Neural progenitor cell (in vitro differentiated cells): ENCODE measurements around the gene PLEKHG5. TPM values are rescaled to one million over a fixed set of nuclear protein-coding genes. Genes with fewer than 3 reads are reported as not detected.
A peak's percentile ranks its signal among the peaks of the same experiment; 100 is the strongest.

ENCODE experiments used
- DNase-seq: peaks from one replicate; pipeline ENCODE4 v3.0.0-alpha.2; 2016; ENCODE audit warnings: low spot score
- H2AFZ ChIP-seq: fragments of 200-600 bp; sonication (generic); replicated peaks from 2 replicates; pipeline ENCODE4 v1.6.1; 2016; ENCODE audit warnings: antibody characterized with exemption
- H3F3A ChIP-seq: fragments of 200-600 bp; sonication (generic); 2 replicates; pipeline ENCODE4 v1.6.1; 2016; ENCODE audit warnings: antibody characterized with exemption, low read depth
- H3K27ac ChIP-seq: fragments of 200-600 bp; sonication (generic); 2 replicates; pipeline ENCODE4 v1.5.1; 2016; ENCODE audit warnings: mild to moderate bottlenecking
- H3K27me3 ChIP-seq: fragments of 200-600 bp; sonication (generic); 2 replicates; pipeline ENCODE4 v1.6.1; 2016; ENCODE audit warnings: mild to moderate bottlenecking, moderate library complexity
- H3K36me3 ChIP-seq: fragments of 200-600 bp; sonication (generic); 2 replicates; pipeline ENCODE4 v1.5.1; 2016
- H3K4me1 ChIP-seq: fragments of 200-600 bp; sonication (generic); 2 replicates; pipeline ENCODE4 v1.6.1; 2016; ENCODE audit warnings: mixed run types
- H3K4me2 ChIP-seq: fragments of 200-600 bp; sonication (generic); 2 replicates; pipeline ENCODE4 v1.6.1; 2016
- H3K4me3 ChIP-seq: fragments of 200-600 bp; sonication (generic); 2 replicates; pipeline ENCODE4 v1.5.1; 2016
- H3K79me2 ChIP-seq: fragments of 200-600 bp; sonication (generic); 2 replicates; pipeline ENCODE4 v1.6.1; 2016; ENCODE audit warnings: low read depth
- H3K9ac ChIP-seq: fragments of 200-600 bp; sonication (generic); 2 replicates; pipeline ENCODE4 v1.6.1; 2016
- H3K9me3 ChIP-seq: fragments of 200-600 bp; sonication (generic); 2 replicates; pipeline ENCODE4 v1.5.1; 2016; ENCODE audit warnings: low read depth
- H4K20me1 ChIP-seq: fragments of 200-600 bp; sonication (generic); 2 replicates; pipeline ENCODE4 v1.6.1; 2016; ENCODE audit warnings: low read depth
- H3K27ac Mint-ChIP-seq: 3 replicates; pipeline ENCODE4 v1.8.0; 2021; ENCODE audit warnings: mixed read lengths
- H3K27me3 Mint-ChIP-seq: 2 replicates; pipeline ENCODE4 v1.8.0; 2022; ENCODE audit warnings: low read depth, mild to moderate bottlenecking, inconsistent platforms, moderate library complexity, mixed read lengths; ENCODE audit not compliant: insufficient read depth
- H3K36me3 Mint-ChIP-seq: 3 replicates; pipeline ENCODE4 v1.8.0; 2021; ENCODE audit warnings: mixed read lengths
- H3K4me1 Mint-ChIP-seq: 3 replicates; pipeline ENCODE4 v1.8.0; 2021; ENCODE audit warnings: mixed read lengths
- H3K4me3 Mint-ChIP-seq: 3 replicates; pipeline ENCODE4 v1.8.0; 2021; ENCODE audit warnings: mild to moderate bottlenecking, moderate library complexity, mixed read lengths
- H3K9me3 Mint-ChIP-seq: 3 replicates; pipeline ENCODE4 v1.8.0; 2020; ENCODE audit warnings: mixed read lengths
- CTCF ChIP-seq: fragments of 200-600 bp; sonication (generic); IDR thresholded peaks from 2 replicates; pipeline ENCODE4 v1.5.1; 2017; ENCODE audit warnings: antibody characterized with exemption, mild to moderate bottlenecking
- EZH2 ChIP-seq: fragments of 200-600 bp; sonication (generic); IDR thresholded peaks from 2 replicates; pipeline ENCODE4 v1.6.1; 2017; ENCODE audit warnings: antibody characterized with exemption, mild to moderate bottlenecking, moderate library complexity
- EZH2phosphoT487 ChIP-seq: fragments of 200-600 bp; sonication (generic); IDR thresholded peaks from 2 replicates; pipeline ENCODE4 v1.6.1; 2017; ENCODE audit warnings: antibody characterized with exemption
- total RNA-seq: library from RNA; depleted of rRNA; stranded (reverse); fragments of >200 nt; gene quantifications from 2 replicates; pipeline ENCODE4 v1.2.3, GENCODE V29; 2015; ENCODE audit warnings: low replicate concordance

PLEKHG5 gene
- total RNA-seq, 1 donor from 2014 or later: 7.4 TPM

- Mint-ChIP-seq H3K27me3 (peaks cover 30% of the 10 kb centered on the region), H3K9me3 (no peaks in the 10 kb centered on the region)
- peaks cover 6% of the 10 kb centered on the region for H3K79me2 ChIP-seq
These were observed 7.7 kb downstream of the PLEKHG5 start for GRCh38 chr1:6483761-6484117.

GRCh38 chr1:6483017-6483760, 8.3 kb downstream of the PLEKHG5 start:
- Histone ChIP-seq H4K20me1 (no peaks in the 10 kb centered on the region), H3K9ac (no peak overlapping the region), H2AFZ (no peak overlapping the region), H3K4me2 (no peak overlapping the region), H3K27ac (no peak overlapping the region), H3K36me3 (no peaks in the 10 kb centered on the region), H3K9me3 (no peaks in the 10 kb centered on the region), H3K4me1 (peaks cover 12% of the 10 kb centered on the region), H3K27me3 (no peaks in the 10 kb centered on the region), H3K4me3 (no peak overlapping the region), H3F3A (peaks cover 5% of the 10 kb centered on the region), H3K79me2 (peaks cover 6% of the 10 kb centered on the region)
- no peak overlapping the region for H3K27ac Mint-ChIP-seq
- no peak for DNase-seq
- TF ChIP-seq EZH2: no peak
- no peak for TF ChIP-seq CTCF
- no peak for TF ChIP-seq EZH2phosphoT487
- no peak overlapping the region for H3K4me3 Mint-ChIP-seq
- no peaks in the 10 kb centered on the region for H3K36me3 Mint-ChIP-seq
- no peaks in the 10 kb centered on the region for H3K9me3 Mint-ChIP-seq
- peaks cover 30% of the 10 kb centered on the region for H3K27me3 Mint-ChIP-seq
- peaks cover 8% of the 10 kb centered on the region for H3K4me1 Mint-ChIP-seq

More at GRCh38 chr1:6483761-6484117, 7.7 kb downstream of the PLEKHG5 start:
- H3K4me1 Mint-ChIP-seq: peaks cover 8% of the 10 kb centered on the region
- Histone ChIP-seq H3K9ac (no peak overlapping the region), H3K27ac (no peak overlapping the region), H3K36me3 (no peaks in the 10 kb centered on the region), H3K4me2 (no peak overlapping the region), H3K9me3 (no peaks in the 10 kb centered on the region), H2AFZ (no peak overlapping the region), H4K20me1 (no peaks in the 10 kb centered on the region), H3K27me3 (no peaks in the 10 kb centered on the region), H3K4me1 (peaks cover 12% of the 10 kb centered on the region), H3K4me3 (no peak overlapping the region), H3F3A (peaks cover 5% of the 10 kb centered on the region)
- H3K4me3 Mint-ChIP-seq: peak overlapping the region; percentile 48
- no peak for DNase-seq
- H3K36me3 Mint-ChIP-seq: no peaks in the 10 kb centered on the region
- H3K27ac Mint-ChIP-seq: no peak overlapping the region
- no peak for TF ChIP-seq EZH2
- TF ChIP-seq CTCF: no peak
- TF ChIP-seq EZH2phosphoT487: no peak

GRCh38 chr1:6481820-6482219, 9.6 kb downstream of the PLEKHG5 start:
- Histone ChIP-seq H3K4me1 (peaks cover 19% of the 10 kb centered on the region), H3K36me3 (no peaks in the 10 kb centered on the region), H3K27me3 (no peaks in the 10 kb centered on the region), H3K4me3 (no peak overlapping the region), H3K79me2 (peaks cover 6% of the 10 kb centered on the region), H4K20me1 (no peaks in the 10 kb centered on the region), H3K4me2 (no peak overlapping the region), H2AFZ (no peak overlapping the region), H3K27ac (no peak overlapping the region), H3F3A (peaks cover 5% of the 10 kb centered on the region), H3K9ac (no peak overlapping the region), H3K9me3 (no peaks in the 10 kb centered on the region)
- no peak for DNase-seq
- H3K36me3 Mint-ChIP-seq: no peaks in the 10 kb centered on the region
- H3K27ac Mint-ChIP-seq: no peak overlapping the region
- H3K27me3 Mint-ChIP-seq: peaks cover 26% of the 10 kb centered on the region
- peaks cover 15% of the 10 kb centered on the region for H3K4me1 Mint-ChIP-seq
- no peak overlapping the region for H3K4me3 Mint-ChIP-seq
- no peaks in the 10 kb centered on the region for H3K9me3 Mint-ChIP-seq
- TF ChIP-seq CTCF: no peak
- TF ChIP-seq EZH2: no peak
- no peak for TF ChIP-seq EZH2phosphoT487
